IMR-90 (cell line): ENCODE measurements around the gene ZBP1. TPM values are rescaled to one million over a fixed set of nuclear protein-coding genes. Genes with fewer than 3 reads are reported as not detected.

Source experiments
- ATAC-seq: fragments of 200-7000 bp; cut with Tn5 transposase; 2 replicates; pipeline ENCODE4 v1.9.1; 2020; ENCODE audit warnings: low read depth, mild to moderate bottlenecking, moderate library complexity
- BruUV-seq: library from RNA; stranded (reverse); fragments of 400-500 nt; replicated peaks from 2 replicates; lab custom pipeline; 2021; lab: Mats Ljungman, UMichigan
- CTCF ChIA-PET: fragments of 300-600 bp; formaldehyde crosslinking; extraction: SDS; loops from one replicate; lab custom pipeline; 2021; ENCODE audit warnings: antibody characterized with exemption; lab: Yijun Ruan, JAX
- POLR2A ChIA-PET: fragments of 300-600 bp; sonication (Branson Sonifier 250); formaldehyde crosslinking; loops from one replicate; lab custom pipeline; 2022; ENCODE audit warnings: antibody characterized with exemption; ENCODE audit not compliant: unreplicated experiment; lab: Charles Lee
- DNase-seq: peaks from one replicate; pipeline ENCODE4 v3.0.0; 2013
- H2AFZ ChIP-seq: replicated peaks from 2 replicates; pipeline ENCODE3; 2013; ENCODE audit warnings: low read length, mild to moderate bottlenecking; ENCODE audit not compliant: poor library complexity
- H2AK5ac ChIP-seq: 2 replicates; pipeline ENCODE4 v1.6.1; 2013; ENCODE audit warnings: low read depth, low read length, inconsistent platforms
- H2AK9ac ChIP-seq: replicated peaks from 2 replicates; pipeline ENCODE3; 2013; ENCODE audit warnings: mild to moderate bottlenecking, low read depth, low read length, moderate library complexity; ENCODE audit not compliant: poor library complexity
- H2BK120ac ChIP-seq: 2 replicates; pipeline ENCODE4 v1.6.1; 2013; ENCODE audit warnings: low read depth, low read length, inconsistent platforms
- H2BK15ac ChIP-seq: 3 replicates; pipeline ENCODE4 v1.6.1; 2013; ENCODE audit warnings: low read depth, low read length, inconsistent platforms
- H2BK20ac ChIP-seq: 2 replicates; pipeline ENCODE4 v1.6.1; 2013; ENCODE audit warnings: low read depth, mild to moderate bottlenecking, inconsistent platforms, low read length, moderate library complexity
- H2BK5ac ChIP-seq: 2 replicates; pipeline ENCODE4 v1.6.1; 2013; ENCODE audit warnings: mild to moderate bottlenecking, low read depth, low read length, inconsistent platforms; ENCODE audit not compliant: poor library complexity, severe bottlenecking
- H3K14ac ChIP-seq: replicated peaks from 2 replicates; pipeline ENCODE4 v1.6.1; 2013; ENCODE audit warnings: low read depth, low read length, inconsistent platforms
- H3K18ac ChIP-seq: 2 replicates; pipeline ENCODE4 v1.6.1; 2013; ENCODE audit warnings: low read depth, low read length, control low read depth
- H3K23ac ChIP-seq: 2 replicates; pipeline ENCODE4 v1.6.1; 2013; ENCODE audit warnings: low read depth, low read length, inconsistent platforms
- H3K27ac ChIP-seq: 2 replicates; pipeline ENCODE4 v1.5.1; 2013; ENCODE audit warnings: mild to moderate bottlenecking, control low read depth, low read length; ENCODE audit not compliant: insufficient read depth
- H3K27me3 ChIP-seq: 2 replicates; pipeline ENCODE4 v1.6.1; 2013; ENCODE audit warnings: low read length; ENCODE audit not compliant: control insufficient read depth, insufficient read depth
- H3K36me3 ChIP-seq: 2 replicates; pipeline ENCODE4 v1.6.1; 2013; ENCODE audit warnings: low read length, mixed read lengths; ENCODE audit not compliant: control insufficient read depth, insufficient read depth
- H3K4ac ChIP-seq: 2 replicates; pipeline ENCODE4 v1.6.1; 2013; ENCODE audit warnings: low read depth, low read length, inconsistent platforms
- H3K4me1 ChIP-seq: 2 replicates; pipeline ENCODE4 v1.6.1; 2013; ENCODE audit warnings: low read length, mixed read lengths; ENCODE audit not compliant: control insufficient read depth, insufficient read depth
- H3K4me2 ChIP-seq: 2 replicates; pipeline ENCODE4 v1.6.1; 2013; ENCODE audit warnings: low read depth, mild to moderate bottlenecking, control low read depth, low read length, moderate library complexity
- H3K4me3 ChIP-seq: 2 replicates; pipeline ENCODE4 v1.5.1; 2013; ENCODE audit warnings: low read depth, mild to moderate bottlenecking, control low read depth, low read length, moderate library complexity; ENCODE audit not compliant: insufficient read depth
- H3K56ac ChIP-seq: 2 replicates; pipeline ENCODE4 v1.6.1; 2013; ENCODE audit warnings: low read length, inconsistent platforms; ENCODE audit not compliant: insufficient read depth; ENCODE audit errors: extremely low read depth
- H3K79me1 ChIP-seq, 2 experiments: 2 replicates each; pipeline ENCODE4 v1.6.1; 2013; ENCODE audit warnings: low read length in 2 of 2, inconsistent platforms in 1 of 2, low read depth in 1 of 2
- H3K9ac ChIP-seq: 2 replicates; pipeline ENCODE4 v1.6.1; 2013; ENCODE audit warnings: low read depth, low read length, control low read depth
- H3K9me1 ChIP-seq: 2 replicates; pipeline ENCODE4 v1.6.1; 2013; ENCODE audit warnings: low read length, inconsistent platforms; ENCODE audit not compliant: insufficient read depth
- H3K9me3 ChIP-seq: 2 replicates; pipeline ENCODE4 v1.6.1; 2013; ENCODE audit warnings: low read length; ENCODE audit not compliant: control insufficient read depth, insufficient read depth
- H4K20me1 ChIP-seq: 2 replicates; pipeline ENCODE4 v1.6.1; 2013; ENCODE audit warnings: low read length, inconsistent platforms; ENCODE audit not compliant: insufficient read depth
- H4K5ac ChIP-seq: 2 replicates; pipeline ENCODE4 v1.6.1; 2013; ENCODE audit warnings: mild to moderate bottlenecking, low read depth, low read length, control low read depth
- H4K8ac ChIP-seq, 2 experiments: 2 replicates each; pipeline ENCODE4 v1.6.1; 2013; ENCODE audit warnings: low read depth in 2 of 2, low read length in 2 of 2, control low read depth in 1 of 2, inconsistent platforms in 1 of 2
- H4K91ac ChIP-seq: 2 replicates; pipeline ENCODE4 v1.6.1; 2013; ENCODE audit warnings: low read depth, low read length, inconsistent platforms; ENCODE audit not compliant: insufficient read depth
- BHLHE40 ChIP-seq: fragments of 150-350 bp; IDR thresholded peaks from 2 replicates; pipeline ENCODE4 v1.6.1; 2016; ENCODE audit warnings: mild to moderate bottlenecking, low read depth, low read length
- CEBPB ChIP-seq: IDR thresholded peaks from 2 replicates; pipeline ENCODE4 v1.6.1; 2012; ENCODE audit warnings: low read depth, low read length, improper control_type of control experiment
- CHD1 ChIP-seq: IDR thresholded peaks from 2 replicates; pipeline ENCODE4 v1.6.1; 2012; ENCODE audit warnings: low read depth, low read length, improper control_type of control experiment
- FOS ChIP-seq: fragments of 150-350 bp; IDR thresholded peaks from 2 replicates; pipeline ENCODE4 v1.6.1; 2016; ENCODE audit warnings: low read depth, low read length
- MAZ ChIP-seq: IDR thresholded peaks from 2 replicates; pipeline ENCODE4 v1.6.1; 2012; ENCODE audit warnings: low read depth, mild to moderate bottlenecking, low read length, improper control_type of control experiment, moderate library complexity, borderline replicate concordance
- NFE2L2 ChIP-seq: fragments of 150-350 bp; IDR thresholded peaks from 2 replicates; pipeline ENCODE4 v1.6.1; 2016; ENCODE audit warnings: low read depth, mild to moderate bottlenecking, low read length
- POLR2A ChIP-seq: IDR thresholded peaks from 2 replicates; pipeline ENCODE4 v1.6.1; 2012; ENCODE audit warnings: mild to moderate bottlenecking, low read depth, low read length
- RAD21 ChIP-seq: IDR thresholded peaks from 2 replicates; pipeline ENCODE4 v1.6.1; 2012; ENCODE audit warnings: low read length, improper control_type of control experiment
- RCOR1 ChIP-seq: IDR thresholded peaks from 2 replicates; pipeline ENCODE4 v1.6.1; 2012; ENCODE audit warnings: mild to moderate bottlenecking, low read length, improper control_type of control experiment; ENCODE audit not compliant: insufficient replicate concordance
- RFX5 ChIP-seq: IDR thresholded peaks from 2 replicates; pipeline ENCODE4 v1.8.0; 2012; ENCODE audit warnings: low read depth, mild to moderate bottlenecking, low read length, moderate library complexity
- SMC3 ChIP-seq: fragments of 150-350 bp; IDR thresholded peaks from 2 replicates; pipeline ENCODE4 v1.6.1; 2016; ENCODE audit warnings: low read depth, mild to moderate bottlenecking, antibody characterized with exemption, low read length, moderate library complexity
- WGBS, 2 experiments: methylation state at CpG; one replicate each; pipeline versions ENCODE4 v1.1.5 to v1.1.7; 2013; ENCODE audit warnings: missing lambda C conversion rate in 2 of 2; ENCODE audit not compliant: insufficient read length in 1 of 2; ENCODE audit errors: extremely low coverage in 2 of 2; 5-methylcytosine and 5-hydroxymethylcytosine counted together
- dilution Hi-C: fragments of 300-500 bp; cut with HindIII; formaldehyde crosslinking; loops from one replicate; pipeline ENCODE4 v1.14.3; 2018; ENCODE audit warnings: low sequenced_read_pairs; ENCODE audit not compliant: unreplicated experiment
- in situ Hi-C: fragments of 300-500 bp; cut with MboI; formaldehyde crosslinking; loops from 3 replicates; pipeline ENCODE4 v1.14.3; 2019; ENCODE audit warnings: low sequenced_read_pairs, inconsistent platforms, mixed read lengths
- intact Hi-C: fragments of 100-400 bp; cut with micrococcal nuclease; formaldehyde crosslinking; loops from 2 replicates; pipeline ENCODE4 v1.10.0; 2022
- polyA plus RNA-seq, 3 experiments: library from polyadenylated mRNA; depleted of rRNA; stranded (reverse); fragments of >200 nt; gene quantifications; 2 replicates each; pipeline ENCODE4 v1.2.3, GENCODE V29; 2012; ENCODE audit warnings: low replicate concordance in 1 of 3
- total RNA-seq: library from RNA; depleted of rRNA; stranded (reverse); fragments of >200 nt; gene quantifications from 2 replicates; pipeline ENCODE4 v1.2.3, GENCODE V29; 2012
- TF ChIP-seq, protein P1 (sequence below): conservative IDR thresholded peaks from 2 replicates; pipeline ENCODE4 v1.5.1; 2012; ENCODE audit warnings: mild to moderate bottlenecking, low read depth, low read length, improper control_type of control experiment
- TF ChIP-seq, protein P2 (sequence below): fragments of 150-350 bp; IDR thresholded peaks from 2 replicates; pipeline ENCODE4 v1.6.1; 2016; ENCODE audit warnings: low read depth, mild to moderate bottlenecking, low read length, moderate library complexity, borderline replicate concordance

Gene ZBP1
- total and polyA plus RNA-seq, 2 of the 4 experiments (the other 2 are of a cell fraction): not detected

DNA sequence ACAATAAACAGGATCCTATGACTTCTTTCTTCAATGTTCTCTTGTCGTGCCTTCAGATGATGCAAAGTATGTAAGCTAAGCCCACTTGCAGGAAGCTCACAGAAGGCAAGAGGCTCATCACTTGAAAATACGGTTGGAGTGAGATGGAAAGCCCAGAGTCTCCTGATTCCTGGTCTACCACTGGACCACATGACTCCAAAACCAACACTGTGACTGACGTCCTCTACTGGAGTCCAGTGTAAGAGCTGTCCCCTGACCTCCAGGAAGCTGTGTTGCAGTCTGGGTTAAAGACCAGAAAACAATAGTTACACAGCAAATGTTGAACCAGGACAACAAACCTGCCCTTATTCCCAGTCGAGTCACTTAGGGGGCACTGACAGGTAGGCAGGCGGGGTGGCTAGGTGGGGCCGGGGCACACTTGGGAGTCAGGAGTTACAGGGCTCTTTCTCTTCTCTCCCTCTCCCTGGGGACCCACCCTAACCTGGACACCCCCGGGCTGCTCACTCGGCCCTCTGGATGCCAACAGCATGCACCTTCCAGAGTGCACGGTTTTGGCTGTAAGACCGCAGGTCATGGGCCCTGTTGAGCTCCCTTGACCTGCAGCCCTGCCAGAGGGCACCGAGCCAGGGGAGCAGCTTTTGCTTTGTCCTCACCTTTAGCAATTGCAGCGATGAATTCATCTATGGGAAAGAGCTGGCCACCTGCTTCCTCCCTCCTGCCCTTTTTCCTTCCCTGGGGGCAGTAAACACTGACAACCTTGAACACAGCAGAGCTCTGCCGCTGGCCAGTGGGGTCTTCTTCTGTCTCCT is 51.9 kb downstream of the ZBP1 start:
- BruUV-seq: no TSS peak
- H3K4me1 ChIP-seq: no peaks in the 10 kb centered on the region
- no peaks in the 10 kb centered on the region for H3K9me1 ChIP-seq
- H4K5ac ChIP-seq: no peak overlapping the region
- H4K20me1 ChIP-seq: no peaks in the 10 kb centered on the region
- in situ Hi-C loops (no loop called here), dilution Hi-C loops (no loop called here), intact Hi-C loops (no loop called here)
- H3K18ac ChIP-seq: no peak overlapping the region
- ChIA-PET CTCF (no interaction called here), POLR2A (no interaction called here)
- H3K56ac ChIP-seq: no peak overlapping the region
- H2AK9ac ChIP-seq: no peak overlapping the region
- no peak overlapping the region for H2AK5ac ChIP-seq
- ATAC-seq (no peak), DNase-seq (no peak)
- H3K14ac ChIP-seq: no peak overlapping the region
- H3K27me3 ChIP-seq: peaks cover 6% of the 10 kb centered on the region
- no peak overlapping the region for H2AFZ ChIP-seq
- no peaks in the 10 kb centered on the region for H3K79me1 ChIP-seq
- no peak overlapping the region for H2BK15ac ChIP-seq
- H3K27ac ChIP-seq: no peak overlapping the region
- no peak overlapping the region for H3K23ac ChIP-seq
- no peaks in the 10 kb centered on the region for H3K36me3 ChIP-seq
- TF ChIP-seq POLR2A (no peak), SMC3 (no peak), RFX5 (no peak), RAD21 (no peak), BHLHE40 (no peak), FOS (no peak), NFE2L2 (no peak), CEBPB (no peak), MAZ (no peak), CHD1 (no peak), RCOR1 (no peak)
- TF ChIP-seq, protein P1, sequence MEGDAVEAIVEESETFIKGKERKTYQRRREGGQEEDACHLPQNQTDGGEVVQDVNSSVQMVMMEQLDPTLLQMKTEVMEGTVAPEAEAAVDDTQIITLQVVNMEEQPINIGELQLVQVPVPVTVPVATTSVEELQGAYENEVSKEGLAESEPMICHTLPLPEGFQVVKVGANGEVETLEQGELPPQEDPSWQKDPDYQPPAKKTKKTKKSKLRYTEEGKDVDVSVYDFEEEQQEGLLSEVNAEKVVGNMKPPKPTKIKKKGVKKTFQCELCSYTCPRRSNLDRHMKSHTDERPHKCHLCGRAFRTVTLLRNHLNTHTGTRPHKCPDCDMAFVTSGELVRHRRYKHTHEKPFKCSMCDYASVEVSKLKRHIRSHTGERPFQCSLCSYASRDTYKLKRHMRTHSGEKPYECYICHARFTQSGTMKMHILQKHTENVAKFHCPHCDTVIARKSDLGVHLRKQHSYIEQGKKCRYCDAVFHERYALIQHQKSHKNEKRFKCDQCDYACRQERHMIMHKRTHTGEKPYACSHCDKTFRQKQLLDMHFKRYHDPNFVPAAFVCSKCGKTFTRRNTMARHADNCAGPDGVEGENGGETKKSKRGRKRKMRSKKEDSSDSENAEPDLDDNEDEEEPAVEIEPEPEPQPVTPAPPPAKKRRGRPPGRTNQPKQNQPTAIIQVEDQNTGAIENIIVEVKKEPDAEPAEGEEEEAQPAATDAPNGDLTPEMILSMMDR: no peak
- TF ChIP-seq, protein P2, sequence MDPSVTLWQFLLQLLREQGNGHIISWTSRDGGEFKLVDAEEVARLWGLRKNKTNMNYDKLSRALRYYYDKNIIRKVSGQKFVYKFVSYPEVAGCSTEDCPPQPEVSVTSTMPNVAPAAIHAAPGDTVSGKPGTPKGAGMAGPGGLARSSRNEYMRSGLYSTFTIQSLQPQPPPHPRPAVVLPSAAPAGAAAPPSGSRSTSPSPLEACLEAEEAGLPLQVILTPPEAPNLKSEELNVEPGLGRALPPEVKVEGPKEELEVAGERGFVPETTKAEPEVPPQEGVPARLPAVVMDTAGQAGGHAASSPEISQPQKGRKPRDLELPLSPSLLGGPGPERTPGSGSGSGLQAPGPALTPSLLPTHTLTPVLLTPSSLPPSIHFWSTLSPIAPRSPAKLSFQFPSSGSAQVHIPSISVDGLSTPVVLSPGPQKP: no peak
- no peaks in the 10 kb centered on the region for H3K9me3 ChIP-seq
- H2BK20ac ChIP-seq: no peak overlapping the region
- no peak overlapping the region for H3K4ac ChIP-seq
- H2BK120ac ChIP-seq: no peak overlapping the region
- H4K91ac ChIP-seq: no peak overlapping the region
- no peak overlapping the region for H2BK5ac ChIP-seq
- H3K4me3 ChIP-seq: no peak overlapping the region
- H4K8ac ChIP-seq: no peak overlapping the region
- no peak overlapping the region for H3K4me2 ChIP-seq
- no peak overlapping the region for H3K9ac ChIP-seq
- WGBS, 2 experiments: 64% methylated on average over 7 of the region's 13 CpGs; no CpG with 5 or more reads in 1 of the 2 experiments
